Measurements from ENCODE around the gene PITPNC1.

DNA sequence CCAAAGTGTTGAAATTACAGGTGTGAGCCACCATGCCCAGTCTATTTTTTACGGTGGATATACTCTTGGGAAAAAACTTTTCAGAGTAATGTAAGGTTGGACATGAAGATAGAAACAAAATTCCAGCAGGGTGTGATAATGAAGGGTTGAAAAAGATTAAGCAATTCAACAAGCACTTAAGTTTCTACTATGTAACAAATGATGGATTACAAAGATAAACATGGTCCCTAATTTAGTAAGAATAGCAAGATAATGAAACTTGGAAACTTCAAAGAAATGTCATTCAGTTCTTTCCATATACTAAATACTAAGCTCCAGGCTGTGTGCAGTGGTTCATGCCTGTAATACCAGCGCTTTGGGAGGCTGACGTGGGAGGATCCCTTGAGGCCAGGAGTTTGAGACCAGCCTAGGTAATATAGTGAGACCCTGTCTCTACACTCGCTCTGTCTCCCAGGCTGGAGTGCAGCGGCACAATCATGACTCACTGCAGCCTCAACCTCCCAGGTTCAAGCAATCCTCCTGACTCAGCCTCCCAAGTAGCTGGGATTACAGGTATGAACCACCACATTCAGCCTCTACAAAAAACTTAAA is 41.7 kb upstream of the PITPNC1 start:
- TF ChIP-seq EZH2phosphoT487 (IDR thresholded peaks at IDR 0.05; ENCODE audit: insufficient read depth, low read depth), result no peak
- TF ChIP-seq EZH2 (IDR thresholded peaks at IDR 0.05; ENCODE audit: insufficient read depth, poor library complexity, severe bottlenecking), result no peak

Data from GM23248 (cell line).